Esophagus muscularis mucosa (tissue), 4 donors: ENCODE results near the gene RAB11A. TPM values are rescaled to one million over a fixed set of nuclear protein-coding genes. Genes with fewer than 3 reads are reported as not detected.

Source experiments
- DNase-seq: peaks from one replicate; pipeline ENCODE4 v3.0.0-alpha.2; 2017; ENCODE audit errors: extremely low spot score
- H3K27ac ChIP-seq, 4 donors: fragments of 200-600 bp; sonication (generic); replicated peaks in 1 of 4; 1 replicate in 3 of 4; 2 replicates in 1 of 4; pipeline ENCODE4 v1.5.1; 2016 to 2019; ENCODE audit warnings: mild to moderate bottlenecking in 1 of 4
- H3K27me3 ChIP-seq, 4 donors: fragments of 200-600 bp; sonication (generic); one replicate each; pipeline versions ENCODE4 v1.5.1 to v1.6.0; 2016 to 2019
- H3K36me3 ChIP-seq, 4 donors: fragments of 200-600 bp; sonication (generic); one replicate each; pipeline ENCODE4 v1.5.1; 2016 to 2019
- H3K4me1 ChIP-seq, 4 donors: fragments of 200-600 bp; sonication (generic); one replicate each; pipeline ENCODE4 v1.5.1; 2016 to 2019
- H3K4me3 ChIP-seq, 4 donors: fragments of 200-600 bp; sonication (generic); 1 replicate in 2 of 4; 2 replicates in 2 of 4; pipeline ENCODE4 v1.5.1; 2016 to 2019; ENCODE audit warnings: mild to moderate bottlenecking in 4 of 4, moderate library complexity in 1 of 4
- H3K9me3 ChIP-seq, 4 donors: fragments of 200-600 bp; sonication (generic); 1 replicate in 3 of 4; 2 replicates in 1 of 4; pipeline ENCODE4 v1.5.1; 2016 to 2019
- CTCF ChIP-seq, 3 experiments: fragments of 200-600 bp in 2 of 3; fragments of 450-650 bp in 1 of 3; sonication (generic) in 2 of 3; IDR thresholded peaks; one replicate each; pipeline ENCODE4 v1.5.1; 2017 to 2019; ENCODE audit warnings: antibody characterized with exemption in 3 of 3, mild to moderate bottlenecking in 2 of 3, moderate library complexity in 1 of 3
- EP300 ChIP-seq: sonication (generic); formaldehyde crosslinking; IDR thresholded peaks from one replicate; pipeline ENCODE4 v1.6.1; 2017; ENCODE audit warnings: antibody characterized with exemption
- POLR2A ChIP-seq: fragments of 450-650 bp; IDR thresholded peaks from one replicate; pipeline ENCODE4 v1.6.1; 2017; ENCODE audit warnings: antibody characterized with exemption, moderate library complexity, mild to moderate bottlenecking, low read depth
- POLR2AphosphoS5 ChIP-seq, 2 donors: sonication (generic); formaldehyde crosslinking; IDR thresholded peaks; one replicate each; pipeline ENCODE4 v1.6.1; 2017; ENCODE audit warnings: antibody characterized with exemption in 2 of 2
- WGBS: methylation state at CpG from one replicate; pipeline ENCODE4 v1.1.5; 2018; 5-methylcytosine and 5-hydroxymethylcytosine counted together
- intact Hi-C: fragments of 100-400 bp; cut with DNase I; formaldehyde crosslinking; loops from one replicate; pipeline ENCODE4 v1.15.1; 2023
- total RNA-seq, 4 donors: library from RNA; depleted of rRNA; stranded (reverse); fragments of >200 nt; gene quantifications; one replicate each; pipeline versions ENCODE4 v1.1.0 to v1.2.1, GENCODE V29; 2016

Gene RAB11A
- total RNA-seq, 4 donors from 2014 or later: 51.9 to 134 (median 122) TPM

GRCh38 chr15:65925338-65925737 lies 56.0 kb downstream of the RAB11A start:
- Histone ChIP-seq H3K36me3 (no peaks in the 10 kb centered on the region), H3K9me3 (no peaks in the 10 kb centered on the region), H3K4me1 (no peaks in the 10 kb centered on the region), H3K4me3 (no peak overlapping the region), H3K27me3 (no peaks in the 10 kb centered on the region), H3K27ac (no peak overlapping the region)
- WGBS: 93% methylated on average over 1 of the region's 1 CpG
- TF ChIP-seq POLR2A (no peak), EP300 (no peak), CTCF (IDR thresholded peaks at IDR 0.05) (no peak), POLR2AphosphoS5 (IDR thresholded peaks at IDR 0.05) (no peak)
- intact Hi-C loops: no loop called here
- no peak for DNase-seq

GRCh38 chr15:65926459-65926858 lies 57.2 kb downstream of the RAB11A start:
- Histone ChIP-seq H3K4me3 (no peak overlapping the region), H3K27ac (no peak overlapping the region), H3K36me3 (no peaks in the 10 kb centered on the region), H3K9me3 (no peaks in the 10 kb centered on the region), H3K4me1 (no peaks in the 10 kb centered on the region), H3K27me3 (no peaks in the 10 kb centered on the region)
- no peak for TF ChIP-seq CTCF (IDR thresholded peaks at IDR 0.05)
- no peak for TF ChIP-seq POLR2AphosphoS5 (IDR thresholded peaks at IDR 0.05)
- TF ChIP-seq EP300: no peak
- 100% methylated on average over 1 of the region's 1 CpG for WGBS
- DNase-seq: no peak
- intact Hi-C loops: no loop called here

- Histone ChIP-seq H3K4me1 (no peaks in the 10 kb centered on the region), H3K4me3 (no peak overlapping the region), H3K27ac (no peak overlapping the region), H3K27me3 (no peaks in the 10 kb centered on the region), H3K9me3 (no peaks in the 10 kb centered on the region), H3K36me3 (no peaks in the 10 kb centered on the region)
- intact Hi-C loops: no loop called here
- 94% methylated on average over 1 of the region's 1 CpG for WGBS
- DNase-seq: no peak
- TF ChIP-seq CTCF (IDR thresholded peaks at IDR 0.05): no peak
- no peak for TF ChIP-seq EP300
- no peak for TF ChIP-seq POLR2A
- no peak for TF ChIP-seq POLR2AphosphoS5 (IDR thresholded peaks at IDR 0.05)
Observed at GRCh38 chr15:65926899-65927298, 57.6 kb downstream of the RAB11A start.

- intact Hi-C loops: no loop called here
- 77% methylated on average over 2 of the region's 2 CpGs for WGBS
- Histone ChIP-seq H3K27me3 (no peaks in the 10 kb centered on the region), H3K36me3 (no peaks in the 10 kb centered on the region), H3K27ac (no peak overlapping the region), H3K4me3 (no peak overlapping the region), H3K9me3 (no peaks in the 10 kb centered on the region), H3K4me1 (no peaks in the 10 kb centered on the region)
- no peak for DNase-seq
- TF ChIP-seq POLR2A (no peak), POLR2AphosphoS5 (IDR thresholded peaks at IDR 0.05) (no peak), EP300 (no peak), CTCF (IDR thresholded peaks at IDR 0.05) (no peak)
Observed at GRCh38 chr15:65927545-65927944, 58.3 kb downstream of the RAB11A start.

GRCh38 chr15:65929573-65929972 lies 60.3 kb downstream of the RAB11A start:
- Histone ChIP-seq H3K4me1 (no peaks in the 10 kb centered on the region), H3K36me3 (no peaks in the 10 kb centered on the region), H3K9me3 (no peaks in the 10 kb centered on the region), H3K27ac (no peak overlapping the region), H3K27me3 (no peaks in the 10 kb centered on the region), H3K4me3 (no peak overlapping the region)
- 81% methylated on average over 6 of the region's 7 CpGs for WGBS
- intact Hi-C loops: no loop called here
- DNase-seq: no peak
- TF ChIP-seq CTCF (IDR thresholded peaks at IDR 0.05) (no peak), POLR2AphosphoS5 (IDR thresholded peaks at IDR 0.05) (no peak), EP300 (no peak), POLR2A (no peak)
